T-helper 9 cell (primary cell): ENCODE data around the gene RAB35.

ENCODE experiments used
- DNase-seq: peaks from one replicate; pipeline ENCODE4 v3.0.0-alpha.2; 2020

The RAB35 gene

DNA sequence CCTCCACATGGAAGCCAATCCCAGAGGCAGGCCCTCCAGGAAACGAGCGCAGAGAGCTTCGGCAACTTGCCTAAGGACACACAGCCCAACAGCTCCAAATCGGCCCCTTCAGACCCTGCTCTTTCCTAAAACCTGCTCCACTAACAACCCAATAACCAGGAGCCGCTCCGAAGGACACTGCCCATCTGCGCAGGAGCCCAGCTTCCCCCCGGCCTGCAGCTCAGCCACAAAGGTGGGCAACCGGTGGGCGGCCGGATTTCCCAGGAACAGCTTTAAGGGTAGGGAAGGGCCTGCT is 13.6 kb downstream of the RAB35 start:
- DNase-seq, result no peak

DNA sequence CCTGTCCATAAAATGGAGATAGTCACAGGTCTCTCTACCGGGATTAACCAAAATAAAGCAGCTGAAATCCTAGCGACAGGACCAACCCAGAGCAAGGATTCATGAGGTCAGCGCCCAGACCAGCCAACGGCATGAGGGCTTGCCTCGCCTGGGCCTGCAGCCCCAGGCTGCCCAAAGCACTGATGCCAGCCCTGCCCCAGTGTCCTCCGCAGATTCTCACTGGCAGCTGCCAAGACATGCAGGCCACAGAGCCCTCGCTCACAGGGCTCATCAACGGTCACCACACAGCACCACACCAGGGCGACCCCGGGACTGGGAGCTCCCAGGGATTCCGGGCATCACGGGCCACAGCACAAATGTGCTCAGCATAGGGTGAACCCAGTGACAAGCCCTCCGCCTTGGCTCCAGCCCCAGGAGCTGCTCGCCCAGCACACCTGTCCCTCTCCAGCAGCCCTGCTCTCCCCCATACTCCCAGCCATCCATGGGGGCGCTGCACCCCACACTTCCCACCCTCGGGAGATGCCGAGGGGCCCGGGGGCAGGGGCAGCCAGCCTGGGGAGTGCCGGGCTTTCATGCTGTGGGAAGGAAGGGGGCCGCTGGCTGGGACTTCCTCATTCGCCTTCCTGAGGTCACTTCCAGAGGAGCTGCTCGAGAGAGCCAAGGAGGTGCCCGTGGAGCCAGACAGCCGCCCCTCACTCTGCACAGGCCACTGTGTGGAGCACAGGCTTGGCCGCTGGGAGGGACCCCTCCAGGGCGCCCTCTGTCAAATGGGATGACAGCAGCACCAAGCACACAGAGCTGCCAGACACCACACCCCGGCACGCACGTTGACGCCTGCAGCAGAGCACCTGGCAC is 14.1 kb downstream of the RAB35 start:
- DNase-seq, result no peak

DNA sequence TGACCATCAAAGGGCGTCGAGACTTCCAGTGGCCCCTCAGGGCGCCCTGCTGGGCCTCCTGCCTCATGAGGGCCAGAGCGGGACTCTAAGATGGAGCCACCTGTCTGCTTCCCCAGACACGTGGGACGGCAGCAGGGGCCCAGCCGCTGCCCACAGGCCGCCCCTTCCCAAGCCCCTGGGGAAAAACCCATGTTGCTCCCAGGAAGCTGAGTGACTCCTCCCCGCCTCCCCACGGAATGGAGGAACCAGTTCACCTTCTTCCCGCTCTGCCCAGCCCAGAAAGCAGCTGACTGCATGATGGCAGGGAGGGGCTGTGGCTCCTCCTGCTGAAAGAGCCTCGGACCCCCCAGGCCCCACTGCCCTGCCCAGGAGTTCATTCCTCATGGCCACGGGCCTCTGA is 14.9 kb downstream of the RAB35 start:
- no peak for DNase-seq

DNA sequence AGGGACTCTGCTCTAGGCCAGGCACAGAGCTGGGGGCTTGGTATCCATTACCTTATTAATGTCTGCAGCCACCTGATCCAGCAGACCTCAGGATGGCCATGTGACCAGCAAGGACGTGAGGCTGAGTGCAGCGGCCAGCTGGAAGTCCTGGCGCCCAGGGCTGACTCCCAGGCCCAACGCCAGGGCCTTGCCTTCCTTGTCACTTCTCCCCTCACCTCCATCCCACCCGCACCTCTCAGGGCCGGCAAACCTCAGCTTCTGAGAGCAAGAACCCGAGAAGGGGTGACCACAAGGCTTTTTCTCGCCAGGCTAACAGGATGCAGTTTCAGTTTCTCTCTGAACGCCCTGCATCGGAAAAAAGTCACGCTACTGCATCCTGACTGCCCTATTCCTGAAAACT is 15.4 kb downstream of the RAB35 start:
- no peak for DNase-seq

DNA sequence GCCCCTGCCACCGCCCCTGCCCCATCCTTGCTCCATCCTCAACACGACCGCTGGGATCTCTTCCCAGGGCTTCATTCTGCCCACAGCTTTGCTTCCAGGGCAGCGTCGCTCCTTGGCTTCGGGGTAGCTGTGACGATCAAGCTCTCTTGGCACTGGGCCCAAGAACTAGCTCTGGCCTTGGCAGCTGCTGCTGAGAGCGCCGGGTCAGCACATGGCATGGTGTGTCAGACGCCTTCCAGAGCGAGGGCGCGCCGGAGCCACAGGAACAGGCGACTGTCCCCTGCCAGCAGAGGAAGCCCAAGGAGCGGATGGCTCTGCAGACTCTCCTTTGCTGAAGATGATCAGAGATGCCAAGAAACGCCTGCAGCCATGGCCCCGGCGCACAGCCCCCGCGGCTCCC is 15.9 kb downstream of the RAB35 start:
- no peak for DNase-seq

DNA sequence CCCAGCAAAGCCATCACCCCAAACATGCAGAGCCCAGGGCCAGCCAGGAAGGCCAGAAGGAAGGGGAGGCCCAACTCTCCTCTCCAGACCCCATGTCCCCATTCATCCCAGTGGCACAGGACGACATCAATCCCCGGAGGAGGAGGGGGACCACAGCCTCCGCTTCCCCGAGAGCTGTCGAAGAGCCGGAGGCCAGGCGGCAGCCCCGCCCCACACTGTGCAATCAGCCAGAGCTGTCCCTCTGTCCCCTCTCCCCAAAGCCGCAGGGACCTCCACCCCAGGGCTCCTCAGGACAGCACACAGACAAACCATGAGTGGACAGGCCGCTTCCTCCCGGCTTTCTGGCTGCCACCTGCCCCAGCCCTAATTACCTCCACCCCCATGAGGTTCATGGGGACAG is 16.8 kb downstream of the RAB35 start:
- no peak for DNase-seq

DNA sequence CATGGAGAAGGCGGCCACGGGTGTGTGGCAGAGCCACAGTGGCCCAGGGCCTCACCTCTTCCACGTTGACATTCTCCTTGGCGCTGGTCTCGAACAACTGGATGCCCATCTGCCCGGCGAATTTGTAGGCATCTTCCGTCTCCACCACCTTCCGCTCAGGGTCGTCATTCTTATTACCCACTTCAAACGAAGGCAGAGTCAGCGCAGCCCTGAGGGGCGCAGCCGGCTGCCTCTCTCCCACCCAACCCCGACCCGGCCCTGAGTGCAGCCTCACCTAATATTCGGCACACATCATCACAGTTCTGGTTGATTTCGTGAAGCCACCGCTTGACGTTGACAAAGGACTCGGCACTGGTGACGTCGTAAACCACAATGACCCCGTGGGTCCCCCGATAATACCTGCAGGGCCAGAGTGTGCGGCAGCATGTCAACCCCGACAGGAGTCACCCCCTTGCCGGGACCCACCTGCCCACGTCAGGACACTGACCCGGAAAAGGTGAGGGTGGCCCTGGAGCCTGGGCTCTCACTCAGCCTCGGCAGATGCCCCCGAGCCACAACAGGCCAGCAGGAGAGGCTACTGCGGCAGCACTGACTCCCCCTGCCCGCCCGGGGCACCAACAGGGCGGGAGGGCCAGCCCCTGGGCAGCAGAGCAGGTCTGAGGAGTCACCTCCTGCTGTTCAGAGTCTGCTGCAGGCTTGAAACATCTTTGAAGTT is 17.6 kb downstream of the RAB35 start:
- DNase-seq, result no peak

DNA sequence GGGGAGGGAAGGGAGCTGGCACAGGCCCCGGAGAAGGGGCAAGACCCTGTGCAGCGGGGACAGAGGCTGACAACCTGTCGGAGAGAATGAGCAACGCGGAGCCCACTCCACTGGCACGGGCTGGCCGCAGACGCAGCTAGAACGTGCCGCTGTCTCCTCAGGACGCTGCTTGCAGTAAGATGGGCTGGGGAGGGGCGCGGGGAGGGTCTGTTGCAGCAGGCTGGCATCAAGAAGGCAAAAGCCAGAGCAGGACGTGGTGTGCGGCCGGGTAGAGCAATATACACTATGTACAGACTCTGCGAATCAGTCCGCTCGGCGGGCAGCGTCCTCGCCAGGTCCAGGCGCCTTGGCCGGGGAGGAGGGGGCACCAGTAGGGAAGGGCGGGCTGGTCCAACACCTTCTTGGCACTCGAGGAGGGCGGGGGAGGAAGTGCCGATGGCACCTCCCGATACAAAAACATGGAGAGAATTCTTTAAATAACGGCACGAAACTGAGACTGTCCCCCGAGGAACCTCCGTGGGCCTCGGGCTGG is 19.8 kb downstream of the RAB35 start:
- no peak for DNase-seq

DNA sequence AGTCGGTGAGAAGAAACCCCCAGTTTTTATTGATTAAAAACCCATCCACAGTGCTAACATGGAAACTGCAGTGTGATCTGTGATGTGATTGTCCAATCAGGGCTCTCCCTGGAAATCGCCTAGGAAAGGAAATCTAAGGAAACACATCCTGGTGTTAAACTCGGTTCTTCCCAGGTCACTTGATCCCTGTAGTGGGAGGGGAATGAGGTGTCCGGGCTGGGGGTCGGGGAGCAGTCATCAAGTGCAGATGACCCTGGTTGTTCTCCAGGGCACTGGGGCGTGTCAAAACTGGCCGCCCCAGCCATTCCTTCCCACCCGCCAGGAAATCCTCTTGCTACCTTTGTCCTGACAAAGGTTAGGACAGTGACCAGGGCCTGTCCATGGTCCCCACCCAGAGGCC is 20.8 kb downstream of the RAB35 start:
- DNase-seq, result no peak

DNA sequence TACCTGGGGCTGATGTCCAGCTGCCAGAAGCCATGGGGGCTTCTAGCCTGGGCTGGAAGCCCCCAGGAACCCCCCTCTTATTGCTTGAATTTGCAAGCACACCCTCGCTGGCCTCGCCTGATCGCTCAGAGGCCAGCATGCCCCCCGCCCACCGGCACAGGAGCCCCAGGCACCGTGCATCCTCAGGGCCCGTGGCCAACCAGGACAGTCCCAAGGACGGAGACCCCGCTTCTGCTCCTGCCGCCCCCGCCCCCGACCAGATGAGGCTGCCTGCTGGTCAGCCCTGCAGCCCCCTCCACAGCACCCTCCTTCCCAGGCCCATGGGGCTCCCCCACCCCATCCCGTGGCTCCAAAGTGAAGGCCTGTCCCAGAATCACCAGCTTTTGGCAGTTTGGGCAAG is 21.2 kb downstream of the RAB35 start:
- DNase-seq, result no peak

DNA sequence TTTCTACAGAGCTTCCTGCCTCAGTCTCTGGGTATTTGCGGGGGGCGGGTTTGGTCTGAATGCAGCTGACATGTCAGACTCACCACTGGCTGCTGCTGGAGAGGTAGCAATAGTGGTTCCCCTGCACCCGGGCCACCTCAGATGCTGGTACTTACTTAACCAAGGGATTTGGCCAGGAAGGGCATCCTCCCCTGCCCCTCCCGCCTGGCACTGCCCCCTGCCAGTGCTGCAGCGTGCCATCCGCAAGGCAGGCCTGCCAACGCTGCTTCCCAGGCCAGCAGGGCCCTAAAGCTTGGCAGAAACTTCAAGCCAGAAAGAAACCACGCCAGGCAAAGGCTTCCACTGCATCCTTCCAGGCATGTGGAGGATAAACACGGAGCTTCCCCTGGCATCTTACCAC is 22.1 kb downstream of the RAB35 start:
- DNase-seq, result no peak

DNA sequence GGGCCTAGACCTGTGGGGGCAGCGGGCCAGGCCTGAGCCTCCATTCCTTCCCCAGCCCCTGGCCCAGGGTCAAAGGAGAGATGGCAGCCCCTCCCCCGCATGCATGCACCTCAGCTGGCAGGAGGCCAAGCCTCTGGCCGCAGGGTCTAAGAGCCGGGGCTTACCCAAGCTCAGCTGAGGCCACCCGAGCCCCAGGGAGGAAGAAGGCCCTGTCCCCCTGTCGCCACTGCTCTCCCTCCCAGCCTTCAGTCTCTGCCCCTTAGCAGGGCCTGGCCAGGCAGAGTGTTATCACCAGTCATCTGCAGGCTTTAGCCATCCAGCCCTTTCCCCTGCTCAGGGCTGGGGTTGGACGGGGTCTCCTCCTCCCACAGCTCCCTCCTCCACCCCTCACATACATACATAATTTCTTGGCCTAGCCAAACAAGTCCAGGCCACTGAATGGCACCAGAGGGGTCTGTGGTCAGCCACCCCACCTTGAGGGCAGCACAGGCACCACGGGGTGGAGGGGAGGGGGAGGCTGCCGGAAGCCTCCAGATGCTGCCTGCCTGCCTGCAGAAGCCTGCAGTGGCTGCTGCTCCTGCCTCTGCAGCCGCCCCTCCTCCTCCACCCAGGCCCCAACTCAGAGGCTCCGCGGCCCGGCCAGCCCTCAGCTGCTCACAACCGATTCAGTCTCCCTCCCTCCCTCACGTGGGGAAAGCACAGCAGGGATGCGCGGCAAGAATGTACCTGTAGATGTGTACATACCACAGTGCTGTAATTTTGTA is 22.8 kb downstream of the RAB35 start:
- DNase-seq, result no peak

DNA sequence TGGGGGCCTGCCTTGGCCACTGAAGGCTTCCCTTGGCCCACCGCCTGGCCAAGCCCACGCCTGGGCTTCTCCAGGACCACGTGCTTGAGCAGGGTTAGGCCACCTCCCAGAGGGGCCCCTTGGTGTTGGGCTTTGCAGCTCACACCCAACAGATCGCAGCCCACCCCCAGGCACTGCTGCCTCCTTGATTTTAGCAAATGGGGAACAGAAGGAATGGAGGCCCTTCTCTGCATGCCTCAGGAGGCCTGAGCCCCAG is 23.3 kb downstream of the RAB35 start:
- no peak for DNase-seq

DNA sequence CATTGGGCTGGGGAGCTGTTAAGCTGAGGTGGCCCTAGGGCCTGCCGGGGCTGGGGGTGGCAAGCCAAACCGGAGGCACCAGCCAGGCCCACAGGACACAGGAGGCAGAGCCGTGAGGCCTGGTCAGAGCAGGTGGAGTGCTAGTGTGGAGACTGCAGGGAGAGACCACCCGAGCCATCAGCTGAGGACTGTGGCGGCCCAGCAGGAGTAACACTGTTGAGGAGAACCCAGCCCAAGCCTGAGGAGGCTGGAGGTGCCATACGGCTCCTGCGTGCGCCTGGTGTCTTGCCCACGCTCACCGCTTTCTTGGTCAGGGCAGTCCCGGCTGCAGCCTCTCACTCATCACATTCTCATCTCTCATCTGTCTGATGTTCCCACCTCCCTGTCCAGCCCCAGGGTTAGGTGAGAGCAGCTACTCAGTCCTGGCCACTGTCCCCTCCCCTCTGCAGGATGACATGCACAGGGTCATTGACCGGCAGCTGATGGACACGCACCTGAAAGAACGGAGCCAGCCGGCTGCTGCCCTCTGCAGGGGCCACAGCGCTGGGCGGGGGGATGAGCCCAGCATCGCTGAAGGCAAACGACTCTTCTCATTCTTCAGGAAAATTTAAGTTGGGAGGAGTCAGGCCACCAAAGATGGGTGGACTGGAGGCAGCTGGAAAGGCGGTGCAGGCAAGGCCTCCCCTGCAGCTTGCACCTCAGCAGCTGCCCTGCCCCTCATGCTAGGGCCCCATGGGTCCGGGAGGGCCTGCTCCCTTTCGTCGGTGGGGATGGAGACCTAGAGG is 23.8 kb downstream of the RAB35 start:
- no peak for DNase-seq

DNA sequence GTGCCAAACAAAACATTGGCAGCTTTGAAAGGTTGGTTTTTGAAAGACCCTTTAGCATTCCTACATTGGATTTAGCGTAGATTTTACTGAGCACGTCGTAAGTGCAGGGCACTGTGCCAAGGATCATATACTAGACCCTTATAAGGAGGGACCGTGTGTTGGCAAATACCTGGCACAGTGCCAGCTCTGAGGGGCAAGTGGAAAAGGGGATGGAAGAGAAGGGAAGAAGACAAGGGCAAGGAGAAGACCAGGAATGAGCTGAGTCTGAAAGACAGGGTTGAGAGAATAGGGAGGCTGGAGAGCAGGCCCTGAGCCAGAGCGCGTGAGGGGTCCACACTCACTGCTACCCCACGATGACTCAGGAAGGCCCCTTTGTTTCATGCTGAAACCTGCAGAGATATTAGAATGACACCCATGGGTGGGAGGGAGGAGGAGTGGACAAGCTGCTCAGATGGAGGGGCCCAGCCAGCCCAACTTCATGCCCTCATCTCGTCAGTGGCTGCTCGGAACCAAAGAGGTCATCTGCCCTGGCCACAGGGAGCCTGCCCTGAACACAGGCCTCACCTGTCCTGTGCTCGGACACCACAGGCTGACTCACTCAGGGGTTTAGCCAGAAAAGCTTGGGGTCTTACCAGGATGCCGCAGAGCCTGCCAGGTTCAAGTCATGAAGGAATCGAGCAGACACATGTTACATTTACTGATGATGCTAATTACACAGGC is 25.0 kb downstream of the RAB35 start:
- DNase-seq, result no peak

DNA sequence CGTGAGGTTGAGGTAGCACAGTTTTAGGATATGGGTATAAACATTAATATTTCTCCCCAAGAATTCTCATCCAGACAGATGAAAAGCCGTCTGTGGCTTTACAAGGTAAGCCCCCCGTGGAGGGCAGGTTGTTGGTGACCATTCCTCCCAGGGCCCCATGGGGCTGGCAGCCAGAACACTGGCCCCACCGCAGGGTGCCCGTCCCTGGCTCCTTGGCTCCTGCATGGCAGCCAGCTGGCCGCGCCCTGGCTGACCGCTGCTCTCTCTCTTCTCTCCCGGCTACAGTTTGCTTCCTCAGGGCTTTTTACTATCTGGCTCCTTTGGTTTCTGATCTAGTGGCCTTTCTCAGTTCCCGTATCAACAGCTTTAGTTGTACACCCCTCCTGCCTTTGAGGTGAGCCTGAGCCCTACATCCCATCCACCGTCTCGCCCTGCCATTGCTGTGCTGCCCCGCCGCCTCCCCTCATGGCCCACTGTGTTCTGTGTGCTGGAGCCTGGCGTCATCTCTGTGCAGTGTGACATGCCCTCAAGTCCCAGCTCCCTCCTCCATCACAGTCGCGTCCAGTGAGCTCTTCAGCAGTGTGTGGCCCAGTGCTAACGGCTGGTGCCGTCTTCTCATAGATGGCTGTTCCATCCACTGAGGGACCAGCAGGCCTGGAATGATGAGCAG is 25.8 kb downstream of the RAB35 start:
- no peak for DNase-seq

DNA sequence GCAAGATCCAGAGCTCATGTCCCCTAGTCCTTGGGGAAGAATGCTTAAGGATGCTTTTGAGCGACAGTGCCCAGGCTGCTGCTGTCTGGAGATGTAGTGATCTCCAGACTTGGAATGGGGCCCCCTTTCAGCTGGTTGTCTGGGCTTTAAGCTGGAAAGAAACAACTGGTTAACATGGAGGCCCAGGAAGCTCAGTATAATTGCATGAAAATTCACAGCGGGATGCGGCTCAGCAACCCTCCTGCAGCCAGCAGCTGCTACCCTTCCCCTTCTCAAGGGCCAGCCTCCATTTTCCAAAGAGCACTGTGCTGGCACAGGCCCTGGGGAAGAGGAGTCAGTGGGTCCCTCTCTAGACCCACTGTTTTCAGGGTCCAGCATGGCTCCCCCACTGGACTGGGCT is 26.3 kb downstream of the RAB35 start:
- no peak for DNase-seq

DNA sequence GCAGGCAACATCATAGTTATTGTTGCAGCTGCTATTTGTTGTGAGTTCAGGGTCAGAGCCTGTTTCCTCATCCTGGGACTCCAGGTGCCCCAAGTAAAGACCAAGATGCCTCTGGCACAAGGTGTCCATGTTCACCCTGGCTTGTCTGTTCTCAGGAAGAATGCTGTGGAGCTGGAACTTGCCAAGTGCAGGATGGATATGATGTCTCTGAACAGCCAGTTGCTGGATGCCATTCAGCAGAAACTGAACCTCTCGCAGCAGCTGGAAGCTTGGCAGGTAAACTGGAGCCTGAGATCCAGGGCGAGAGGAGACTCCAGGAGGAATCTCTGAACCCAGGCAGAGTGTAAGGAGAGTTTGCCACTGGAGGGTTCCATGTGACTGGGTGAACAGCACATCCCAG is 26.8 kb downstream of the RAB35 start:
- no peak for DNase-seq

DNA sequence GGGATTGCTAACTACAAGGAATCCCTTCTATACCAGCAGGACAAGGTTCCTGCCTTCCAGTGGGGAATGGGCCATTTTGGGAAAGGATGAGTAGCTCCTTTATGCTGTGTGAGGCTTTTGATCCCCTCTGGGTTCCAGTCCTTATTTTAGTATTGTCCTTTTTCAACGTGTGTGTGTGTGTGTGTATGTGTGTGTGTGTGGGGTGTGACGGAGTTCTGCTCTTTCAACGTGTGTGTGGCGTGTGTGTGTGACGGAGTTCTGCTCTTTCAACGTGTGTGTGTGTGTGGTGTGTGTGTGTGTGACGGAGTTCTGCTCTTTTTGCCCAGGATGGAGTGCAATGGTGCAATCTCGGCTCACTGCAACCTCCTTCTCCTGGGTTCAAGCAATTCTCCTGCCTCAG is 27.4 kb downstream of the RAB35 start:
- DNase-seq, result no peak

DNA sequence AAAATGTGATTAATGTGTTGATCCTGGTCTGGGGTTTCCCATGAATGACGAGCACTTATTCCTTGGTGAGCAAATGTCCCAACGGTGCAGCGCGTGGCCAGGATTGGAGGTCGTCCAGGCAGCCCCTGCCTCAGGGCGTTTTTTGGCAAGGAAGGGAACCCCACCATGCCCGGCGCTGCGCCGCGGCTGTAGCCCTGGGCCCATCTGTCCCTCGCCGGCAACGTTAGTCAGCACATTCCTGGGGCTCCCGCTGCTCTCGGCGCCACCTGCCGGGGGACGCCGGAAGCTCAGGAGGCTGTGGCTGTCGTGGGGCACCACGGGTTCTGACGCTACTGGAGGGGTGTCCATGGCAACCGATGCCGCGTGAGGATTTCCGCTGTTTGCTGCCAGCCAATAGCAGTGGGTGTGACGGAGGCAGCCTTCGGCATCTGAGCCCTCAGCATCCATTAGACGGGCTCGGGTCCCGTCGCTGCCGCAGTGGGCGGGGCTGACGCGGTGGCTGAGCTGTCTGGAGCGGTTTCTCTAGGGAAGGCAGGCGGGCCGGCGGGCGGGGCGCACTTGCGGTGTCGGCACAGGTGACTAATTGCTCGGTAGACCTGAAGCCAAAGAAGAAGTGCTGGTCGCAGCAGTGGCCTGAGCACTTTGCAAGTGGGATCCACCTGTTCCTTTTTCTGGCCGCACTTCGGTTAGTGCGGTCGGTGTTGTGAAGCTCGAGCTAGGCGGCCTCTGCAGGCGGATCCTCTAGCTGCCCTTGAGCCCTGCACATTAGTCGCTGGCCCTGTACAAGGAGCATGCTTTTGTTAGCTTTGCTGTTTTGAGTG is 29.5 kb downstream of the RAB35 start:
- DNase-seq, result peak; percentile 98
